Measurements from ENCODE around the gene MEG3.
"Not testable (repeated sequence)": the region's sequence is repeated elsewhere in the genome, so short reads cannot be mapped to it uniquely, and the experiment has no call there.

GRCh38 chr14:100801433-100801832, 24.5 kb upstream of the MEG3 start:
- not testable (repeated sequence) for TF ChIP-seq MXI1 (IDR thresholded peaks at IDR 0.05; ENCODE audit: low read depth, low read length); CC2D1A (IDR thresholded peaks at IDR 0.05); MYNN (IDR thresholded peaks at IDR 0.05); MYNN (CRISPR knock-in tag; IDR thresholded peaks at IDR 0.05); ZFP36 (IDR thresholded peaks at IDR 0.05; ENCODE audit: low read depth, low read length, partially characterized antibody); MLLT1 (IDR thresholded peaks at IDR 0.05); SIN3A (IDR thresholded peaks at IDR 0.05; ENCODE audit: borderline replicate concordance in 2 of 2, control insufficient read depth in 1 of 2, low read depth in 2 of 2, low read length in 2 of 2)

Measured in K562 (cell line).